Activated CD4-positive, CD25-positive, alpha-beta regulatory T cell treated with anti-CD3 and anti-CD28 coated beads, Interleukin-2, amount 50 U/mL, for 16 hours (primary cell): ENCODE results near the gene CDH16.
"Not testable (repeated sequence)": the region's sequence is repeated elsewhere in the genome, so short reads cannot be mapped to it uniquely, and the experiment has no call there.

Source experiments
- DNase-seq: peaks from one replicate; pipeline ENCODE4 v3.0.0-alpha.2; 2020; ENCODE audit warnings: low read depth, low spot score

CDH16 gene

GRCh38 chr16:66872559-66872942 is 46.1 kb downstream of the CDH16 start:
- DNase-seq = no peak

DNA sequence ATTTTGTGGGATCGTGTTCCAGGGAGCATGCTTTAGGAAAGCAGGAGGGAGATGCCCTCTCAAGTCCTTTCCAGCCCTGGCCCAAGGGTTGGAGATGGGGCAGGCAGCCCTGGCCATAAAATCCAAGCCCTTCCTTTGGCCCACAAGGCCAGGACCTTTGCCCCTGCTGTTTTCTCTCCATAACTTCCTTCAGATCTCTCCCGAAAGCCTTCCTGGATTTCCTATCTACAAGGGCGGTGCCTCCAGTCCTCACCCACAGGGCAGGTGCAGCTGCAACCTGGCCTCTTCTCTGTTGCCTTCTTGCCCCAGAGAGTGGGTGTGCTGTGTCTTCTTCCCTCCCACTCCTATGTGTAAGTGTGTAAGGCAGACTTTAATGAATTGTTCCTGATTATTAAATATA is 46.8 kb downstream of the CDH16 start:
- DNase-seq = no peak

DNA sequence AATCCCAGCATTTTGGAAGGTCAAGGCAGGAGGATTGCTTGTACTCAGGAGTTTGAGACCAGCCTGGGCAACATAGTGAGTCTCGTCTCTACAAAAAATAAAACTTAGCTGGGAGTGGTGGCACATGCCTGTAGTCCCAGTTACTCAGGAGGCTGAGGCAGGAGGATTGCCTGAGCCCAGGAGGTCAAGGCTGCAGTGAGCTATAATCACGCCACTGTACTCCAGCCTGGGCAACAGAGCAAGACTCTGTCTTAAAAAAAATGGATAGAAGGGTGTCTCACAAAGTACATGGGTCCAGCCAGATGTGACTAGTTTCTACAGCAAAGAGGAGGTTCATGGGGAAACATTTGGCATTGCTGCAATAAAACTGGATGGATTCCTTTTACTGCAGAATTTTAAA is 47.3 kb downstream of the CDH16 start:
- not testable (repeated sequence) for DNase-seq

- DNase-seq = no peak
These were observed 49.3 kb downstream of the CDH16 start for GRCh38 chr16:66869424-66869823.

GRCh38 chr16:66863707-66864106 is 55.0 kb downstream of the CDH16 start:
- no peak for DNase-seq

GRCh38 chr16:66862023-66862520 is 56.6 kb downstream of the CDH16 start:
- no peak for DNase-seq

DNA sequence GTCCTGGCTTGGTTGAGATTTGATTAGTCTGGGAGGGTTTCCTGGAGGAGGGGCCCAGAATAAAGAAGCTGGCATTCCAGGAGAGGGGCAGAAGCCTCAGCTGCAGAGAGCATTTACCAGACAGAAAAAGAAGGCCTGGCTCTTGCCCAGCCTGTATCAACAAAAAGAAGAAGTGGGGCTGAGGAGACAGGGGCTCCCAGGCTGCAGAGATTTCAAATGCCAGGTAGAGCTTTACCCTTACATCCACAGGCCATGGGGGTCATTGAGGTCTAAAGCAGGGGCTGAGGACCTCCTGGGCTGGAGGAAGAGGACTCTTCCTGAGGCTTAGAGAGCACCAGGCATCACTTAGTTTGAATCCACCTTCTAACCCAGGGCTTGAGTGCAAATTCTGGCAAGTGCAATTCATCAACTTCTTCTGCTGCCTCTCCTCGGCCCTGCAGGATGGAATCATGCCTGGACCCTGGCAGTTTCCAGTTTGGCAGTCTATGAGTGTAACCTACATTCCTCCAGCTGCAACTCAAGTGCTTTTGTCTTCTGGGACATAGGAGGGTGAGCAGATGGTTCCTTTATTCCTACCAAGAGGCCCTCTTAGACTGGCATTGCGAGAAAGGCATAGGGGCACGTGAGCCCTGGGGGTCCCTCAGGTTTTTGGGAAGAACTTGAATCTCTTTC is 59.2 kb downstream of the CDH16 start:
- no peak for DNase-seq

- no peak for DNase-seq
These were observed 59.8 kb downstream of the CDH16 start for GRCh38 chr16:66858740-66859396.
